Cardiac muscle cell (in vitro differentiated cells and primary cell): ENCODE results near the gene BMAL2. TPM values are rescaled to one million over a fixed set of nuclear protein-coding genes. Genes with fewer than 3 reads are reported as not detected.

Experiments
- DNase-seq, 2 donors: peaks; one replicate each; pipeline versions ENCODE4 v3.0.0 to v3.0.0-alpha.2; 2010 to 2017; ENCODE audit warnings: low read depth in 1 of 2, low spot score in 1 of 2
- H3K27ac ChIP-seq: fragments of 200-600 bp; sonication (generic); 2 replicates; pipeline ENCODE4 v1.5.1; 2016
- H3K27me3 ChIP-seq: fragments of 200-600 bp; sonication (generic); 2 replicates; pipeline ENCODE4 v1.6.0; 2016; ENCODE audit warnings: control low read depth
- H3K36me3 ChIP-seq: fragments of 200-600 bp; sonication (generic); 2 replicates; pipeline ENCODE4 v1.5.1; 2016; ENCODE audit warnings: control low read depth
- H3K4me1 ChIP-seq: fragments of 200-600 bp; sonication (generic); 2 replicates; pipeline ENCODE4 v1.8.1; 2017; ENCODE audit warnings: low read depth, mild to moderate bottlenecking, mixed run types
- H3K4me3 ChIP-seq: fragments of 200-600 bp; sonication (generic); 2 replicates; pipeline ENCODE4 v1.5.1; 2016; ENCODE audit warnings: mild to moderate bottlenecking
- H3K9me3 ChIP-seq: fragments of 200-600 bp; sonication (generic); 2 replicates; pipeline ENCODE4 v1.5.1; 2017; ENCODE audit warnings: low read depth, mild to moderate bottlenecking, control low read depth
- CTCF ChIP-seq: IDR thresholded peaks from 2 replicates; pipeline ENCODE4 v1.5.1; 2012; ENCODE audit warnings: low read depth, mild to moderate bottlenecking, low read length
- polyA plus RNA-seq: library from polyadenylated mRNA; unstranded; fragments of >200 nt; fragmentation: Nextera tagmentation; extraction: Ambion mirVana; gene quantifications from 2 replicates; pipeline ENCODE4 v1.2.1, GENCODE V29; 2016
- total RNA-seq: library from RNA; depleted of rRNA; stranded (reverse); fragments of >200 nt; gene quantifications from 2 replicates; pipeline ENCODE4 v1.2.3, GENCODE V29; 2016

The BMAL2 gene
- total and polyA plus RNA-seq, 2 experiments from 2014 or later, result 0.72 to 0.98 TPM

- Histone ChIP-seq H3K4me3 (no peak overlapping the region), H3K27me3 (no peaks in the 10 kb centered on the region), H3K27ac (no peak overlapping the region), H3K36me3 (peaks cover 23% of the 10 kb centered on the region), H3K9me3 (no peaks in the 10 kb centered on the region), H3K4me1 (no peaks in the 10 kb centered on the region)
- TF ChIP-seq CTCF, result no peak
- no peak for DNase-seq
Observed at GRCh38 chr12:27324530-27324929, 8.1 kb upstream of the BMAL2 start.

GRCh38 chr12:27330846-27331245, 1.8 kb upstream of the BMAL2 start:
- peak in 1 of 2 donors; percentile 21 for DNase-seq
- Histone ChIP-seq H3K27me3 (peaks cover 61% of the 10 kb centered on the region), H3K27ac (no peak overlapping the region), H3K36me3 (peaks cover 3% of the 10 kb centered on the region), H3K9me3 (no peaks in the 10 kb centered on the region), H3K4me3 (no peak overlapping the region), H3K4me1 (no peaks in the 10 kb centered on the region)
- TF ChIP-seq CTCF, result no peak

- no peak overlapping the region for H3K4me3 ChIP-seq
- peaks cover 63% of the 10 kb centered on the region for H3K27me3 ChIP-seq
- DNase-seq, result peak in 1 of 2 donors; percentile 89
- no peak for TF ChIP-seq CTCF
- H3K36me3 ChIP-seq, result no peaks in the 10 kb centered on the region
- H3K27ac ChIP-seq, result no peak overlapping the region
- no peaks in the 10 kb centered on the region for H3K9me3 ChIP-seq
- no peaks in the 10 kb centered on the region for H3K4me1 ChIP-seq
Observed at GRCh38 chr12:27331291-27331926, 1.2 kb upstream of the BMAL2 start.

- peaks cover 63% of the 10 kb centered on the region for H3K27me3 ChIP-seq
- no peak overlapping the region for H3K4me3 ChIP-seq
- TF ChIP-seq CTCF, result no peak
- no peaks in the 10 kb centered on the region for H3K36me3 ChIP-seq
- no peaks in the 10 kb centered on the region for H3K9me3 ChIP-seq
- H3K4me1 ChIP-seq, result no peaks in the 10 kb centered on the region
- H3K27ac ChIP-seq, result no peak overlapping the region
- DNase-seq, result no peak
Observed at GRCh38 chr12:27331927-27332324, 710 bp upstream of the BMAL2 start.

GRCh38 chr12:27332407-27332713, 276 bp upstream of the BMAL2 start:
- no peak for TF ChIP-seq CTCF
- no peaks in the 10 kb centered on the region for H3K9me3 ChIP-seq
- no peak overlapping the region for H3K27ac ChIP-seq
- H3K36me3 ChIP-seq, result no peaks in the 10 kb centered on the region
- peak overlapping the region; percentile 64 for H3K4me3 ChIP-seq
- no peaks in the 10 kb centered on the region for H3K4me1 ChIP-seq
- peaks cover 63% of the 10 kb centered on the region for H3K27me3 ChIP-seq
- no peak for DNase-seq
